GM18867 (cell line): ENCODE measurements around the gene AMBRA1.

Experiments used
- ATAC-seq: cut with Tn5 transposase; IDR thresholded peaks from one replicate; pipeline ENCODE4 v1.9.1; 2021; ENCODE audit warnings: mild to moderate bottlenecking, moderate library complexity; ENCODE audit not compliant: unreplicated experiment

The AMBRA1 gene

GRCh38 chr11:46445920-46446771 is 147.7 kb downstream of the AMBRA1 start:
- no peak for ATAC-seq

GRCh38 chr11:46445192-46445919 is 148.5 kb downstream of the AMBRA1 start:
- no peak for ATAC-seq

GRCh38 chr11:46444305-46444704 is 149.5 kb downstream of the AMBRA1 start:
- no peak for ATAC-seq

- no peak for ATAC-seq
These were observed 155.6 kb downstream of the AMBRA1 start for GRCh38 chr11:46438211-46438610.

DNA sequence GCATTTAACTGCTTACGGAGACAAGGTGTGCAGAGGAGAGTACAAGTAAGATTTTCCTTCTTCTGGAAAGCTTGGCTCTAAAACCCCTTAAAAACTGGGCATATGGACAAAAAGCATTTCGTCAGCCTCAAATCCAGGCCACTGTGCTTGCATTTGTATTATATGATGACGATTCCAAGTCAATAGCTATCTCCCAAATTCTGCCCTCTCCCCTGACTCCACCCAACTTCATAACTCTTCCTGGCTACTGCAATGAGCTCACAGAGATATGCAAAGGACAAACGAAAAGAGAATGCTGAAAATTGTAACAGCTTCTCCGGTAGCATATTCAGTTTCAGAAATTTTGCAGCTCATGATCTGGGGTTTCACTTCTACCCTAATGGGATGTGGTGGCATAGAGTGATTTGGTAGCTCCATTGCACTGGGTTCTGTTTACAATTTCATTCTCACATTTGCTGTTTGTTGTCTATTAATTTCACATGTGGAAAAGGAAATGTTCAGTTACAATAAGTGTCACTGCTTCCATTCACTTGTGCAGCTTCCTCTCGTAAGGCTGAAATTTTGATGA is 156.6 kb downstream of the AMBRA1 start:
- ATAC-seq, result peak; percentile 81

DNA sequence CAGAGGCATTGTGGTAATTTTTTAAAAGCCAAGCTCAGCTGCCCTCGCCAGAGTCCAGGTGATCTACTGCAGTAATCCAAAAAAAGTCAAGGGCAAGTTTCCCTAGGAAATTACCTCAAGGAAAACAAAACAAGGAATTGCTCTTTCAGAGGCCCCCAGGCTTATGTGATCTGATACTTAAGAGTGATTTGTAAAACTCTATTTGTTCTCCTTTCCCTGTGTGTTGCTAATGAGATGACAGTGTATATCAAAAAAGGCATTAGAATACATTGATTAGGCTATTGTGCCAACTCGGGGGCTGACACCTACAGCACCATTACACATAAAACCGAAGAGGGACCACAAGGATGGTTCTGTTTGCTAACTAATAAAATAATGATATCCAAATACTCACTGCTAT is 157.7 kb downstream of the AMBRA1 start:
- ATAC-seq, result no peak

- no peak for ATAC-seq
These were observed 158.1 kb downstream of the AMBRA1 start for GRCh38 chr11:46435679-46436078.

- ATAC-seq, result no peak
These were observed 162.6 kb downstream of the AMBRA1 start for GRCh38 chr11:46431211-46431610.

- ATAC-seq, result no peak
These were observed 164.1 kb downstream of the AMBRA1 start for GRCh38 chr11:46429717-46430116.

GRCh38 chr11:46427364-46427763 is 166.5 kb downstream of the AMBRA1 start:
- no peak for ATAC-seq

- no peak for ATAC-seq
These were observed 167.4 kb downstream of the AMBRA1 start for GRCh38 chr11:46426233-46426991.

DNA sequence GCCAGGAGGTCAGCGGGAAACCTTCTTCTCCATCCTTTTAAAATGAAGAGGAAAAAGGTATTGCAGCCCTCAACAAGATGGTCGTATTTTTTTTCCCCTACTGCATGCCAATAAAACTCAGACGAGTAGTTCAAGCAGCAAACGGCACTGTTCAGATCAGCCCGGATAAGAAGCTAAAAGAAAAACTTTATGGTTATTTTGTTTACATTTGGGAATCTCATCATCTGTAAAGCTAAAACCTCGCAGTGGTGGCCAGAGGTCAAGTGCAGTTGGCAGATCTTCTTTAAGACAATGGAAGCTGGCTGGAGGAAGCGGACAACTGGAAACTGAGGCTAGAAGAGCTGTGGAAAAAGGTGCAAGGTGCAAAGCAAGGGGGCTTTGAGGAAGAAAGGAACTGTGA is 171.2 kb downstream of the AMBRA1 start:
- ATAC-seq, result no peak

- ATAC-seq, result no peak
These were observed 172.5 kb downstream of the AMBRA1 start for GRCh38 chr11:46421257-46421880.

GRCh38 chr11:46420513-46420912 is 173.3 kb downstream of the AMBRA1 start:
- no peak for ATAC-seq

DNA sequence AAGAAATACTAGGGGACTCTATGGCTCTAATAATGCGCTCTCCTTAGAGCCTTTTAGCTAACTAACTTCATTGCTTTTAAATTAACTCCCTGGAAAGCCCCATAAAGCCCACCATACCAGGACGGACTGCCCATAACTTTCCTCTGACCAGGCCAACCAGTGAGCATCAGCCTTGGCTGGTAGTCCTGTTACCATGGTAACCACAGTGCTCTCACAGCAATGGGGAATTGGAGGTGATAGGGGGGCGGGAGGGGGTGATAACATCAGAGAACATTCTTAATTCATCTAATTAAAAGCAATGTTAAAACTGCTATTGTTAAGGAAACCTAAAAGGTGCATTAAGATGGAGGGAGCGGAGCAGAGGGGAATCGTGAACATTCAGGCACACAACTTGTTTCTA is 175.1 kb downstream of the AMBRA1 start:
- ATAC-seq, result no peak

DNA sequence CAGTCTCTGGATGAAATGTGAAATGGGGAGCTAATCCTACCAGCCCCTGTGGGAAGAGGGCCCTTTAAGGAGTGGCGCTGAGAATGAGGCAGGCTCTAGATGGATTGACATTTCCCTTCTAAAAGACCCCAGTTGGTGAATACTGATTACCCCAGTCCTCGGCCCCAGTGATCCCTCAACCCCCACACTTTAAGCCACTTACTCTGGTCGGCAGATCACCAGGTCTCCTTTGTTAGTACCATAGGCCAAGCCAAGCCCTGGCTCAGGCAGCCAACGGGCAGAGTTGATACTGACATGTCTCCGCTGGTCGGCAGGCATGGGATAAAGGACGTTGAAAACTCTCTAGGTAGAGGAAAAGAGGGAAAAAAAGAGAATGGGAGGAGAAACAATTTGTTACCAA is 176.1 kb downstream of the AMBRA1 start:
- no peak for ATAC-seq

- ATAC-seq, result no peak
These were observed 178.9 kb downstream of the AMBRA1 start for GRCh38 chr11:46414879-46415278.

- no peak for ATAC-seq
These were observed 179.4 kb downstream of the AMBRA1 start for GRCh38 chr11:46414466-46414796.

DNA sequence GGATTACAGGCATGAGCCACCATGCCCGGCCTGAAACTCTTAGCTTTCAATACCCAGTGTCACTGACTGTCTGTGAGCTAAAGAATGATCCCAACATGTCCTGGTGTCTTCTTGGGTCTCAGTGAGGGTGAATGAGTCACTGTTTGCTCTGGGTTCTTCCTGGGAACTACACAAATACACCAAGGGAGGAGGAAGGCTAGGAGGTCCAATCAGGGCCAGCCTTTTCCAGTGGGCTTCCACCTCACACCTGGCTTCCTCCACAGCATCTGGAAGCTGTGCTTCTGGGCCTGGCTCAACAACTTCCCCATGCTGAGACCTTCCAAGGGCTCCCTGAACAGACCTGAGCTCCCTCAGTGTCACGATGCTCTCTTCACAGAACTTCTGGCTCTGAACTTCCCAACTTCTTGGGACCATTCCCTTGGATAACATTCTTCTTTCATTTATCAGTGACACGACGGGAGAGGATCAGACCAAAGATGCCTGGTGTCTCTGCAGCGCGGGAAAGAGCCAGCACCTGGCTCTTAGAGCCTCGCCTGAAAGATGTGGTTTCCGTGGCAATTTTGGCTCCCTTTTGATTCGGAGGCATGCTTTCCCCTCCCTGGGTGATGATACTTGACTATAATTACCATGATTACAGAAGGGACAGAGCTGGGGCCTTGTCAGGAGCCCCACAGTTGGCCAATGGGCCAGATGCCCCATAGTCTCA is 179.9 kb downstream of the AMBRA1 start:
- ATAC-seq, result no peak

GRCh38 chr11:46410021-46410420 is 183.8 kb downstream of the AMBRA1 start:
- ATAC-seq, result no peak
